NCI-H1105 treated with DMSO at 0.1 percent for 48 hours (cell line): ENCODE data around the gene RASGRP1.
A peak's percentile ranks its signal among the peaks of the same experiment; 100 is the strongest.
"Not testable (repeated sequence)": the region's sequence is repeated elsewhere in the genome, so short reads cannot be mapped to it uniquely, and the experiment has no call there.

Experiments used
- DNase-seq: peaks from one replicate; lab custom pipeline; 2025; lab: John Stamatoyannopoulos, UW

The RASGRP1 gene

GRCh38 chr15:38564557-38565286, at the start of gene RASGRP1:
Gene RASGRP1 (minus strand): TSS chr15:38564814. CDS start chr15:38564628, 186 bp downstream.
- peak; percentile 21 for DNase-seq

DNA sequence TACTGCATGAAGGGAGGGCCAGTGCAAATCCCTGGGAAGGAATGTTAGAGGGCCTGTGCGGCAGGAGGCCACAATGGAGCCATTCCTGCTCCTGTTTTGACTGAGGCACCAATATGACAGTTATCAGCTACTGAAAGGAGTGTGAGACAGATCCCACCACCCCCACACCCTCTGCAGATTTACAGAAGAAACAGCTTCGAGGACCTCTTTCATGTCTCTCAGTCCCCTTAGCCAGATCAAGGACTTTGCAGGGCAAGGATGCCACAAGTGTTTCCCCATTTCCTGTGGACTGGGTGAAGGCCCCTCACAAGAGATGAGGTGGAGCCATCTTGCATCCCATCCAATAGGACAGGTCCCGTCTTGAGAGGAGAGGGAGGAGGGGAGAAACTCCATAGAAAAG, 48.5 kb upstream of the RASGRP1 start:
- no peak for DNase-seq

GRCh38 chr15:38612159-38612863, 47.7 kb upstream of the RASGRP1 start:
- no peak for DNase-seq

DNA sequence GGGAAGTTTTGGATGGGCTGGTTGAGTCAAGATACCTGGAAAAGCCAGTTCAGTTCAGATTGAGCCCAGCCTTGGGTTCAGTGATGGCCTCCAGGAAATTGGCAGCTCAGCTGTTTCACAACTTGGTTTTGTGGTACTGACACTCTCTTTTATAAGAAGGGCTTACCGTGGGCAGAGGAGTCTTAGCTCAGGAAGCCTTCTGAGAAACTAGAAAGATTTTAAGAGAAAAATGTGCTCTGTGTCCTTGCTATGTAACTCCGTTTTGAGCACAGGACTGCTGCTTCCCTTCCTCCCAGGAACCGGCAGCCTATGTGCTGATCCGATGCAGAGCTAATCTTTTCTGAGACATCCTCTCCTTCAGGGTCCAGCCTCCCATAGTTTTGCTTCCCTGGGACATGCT, 46.6 kb upstream of the RASGRP1 start:
- DNase-seq = no peak

DNA sequence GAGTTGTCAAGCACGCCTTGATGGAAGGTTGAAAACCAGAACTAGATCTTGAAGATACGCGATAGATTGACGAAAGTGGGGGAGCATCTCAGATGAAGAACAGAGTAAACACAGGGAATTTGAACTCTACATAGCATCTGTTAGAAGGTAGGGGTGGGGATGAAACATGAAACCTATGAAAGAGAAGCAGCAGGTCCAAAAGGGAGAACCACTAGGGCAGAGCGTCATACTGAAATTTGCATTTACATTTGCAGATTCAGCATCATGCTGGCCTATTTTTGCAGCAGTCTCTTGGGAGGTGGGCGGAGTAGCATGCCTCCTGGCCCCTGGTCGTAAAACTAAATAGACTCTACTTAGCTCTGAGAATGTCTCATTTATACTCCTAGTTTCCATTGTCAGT, 46.1 kb upstream of the RASGRP1 start:
- no peak for DNase-seq

DNA sequence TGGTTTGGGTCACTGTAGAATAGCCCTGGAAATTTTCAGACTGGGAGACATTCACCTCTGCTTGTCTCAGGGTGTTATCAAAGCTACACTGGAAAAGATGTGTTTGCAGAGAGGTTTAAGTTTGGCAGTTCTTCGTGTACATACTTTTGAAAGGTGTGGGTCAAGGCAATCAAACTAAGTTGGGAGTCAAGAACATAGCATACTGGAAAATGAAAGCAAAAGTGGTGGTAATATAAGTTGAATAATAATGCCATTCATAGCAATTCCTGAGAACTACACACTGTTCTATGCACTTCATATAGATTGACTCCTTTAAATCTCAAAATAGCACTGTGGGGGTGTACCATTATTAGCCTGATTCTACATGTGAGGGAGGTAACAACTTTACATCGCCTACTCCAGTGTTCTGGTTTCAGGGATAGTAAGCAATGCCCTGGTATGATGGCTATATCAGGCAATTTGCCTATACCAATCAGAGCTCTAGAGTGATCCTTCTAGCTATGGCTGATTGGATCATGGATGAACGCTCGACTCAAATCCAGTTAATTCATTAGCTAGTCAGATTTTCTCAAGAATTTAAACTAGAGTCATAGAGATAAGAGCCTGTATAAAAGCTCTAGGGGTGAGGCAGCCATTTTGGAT, 44.6 kb upstream of the RASGRP1 start:
- no peak for DNase-seq

DNA sequence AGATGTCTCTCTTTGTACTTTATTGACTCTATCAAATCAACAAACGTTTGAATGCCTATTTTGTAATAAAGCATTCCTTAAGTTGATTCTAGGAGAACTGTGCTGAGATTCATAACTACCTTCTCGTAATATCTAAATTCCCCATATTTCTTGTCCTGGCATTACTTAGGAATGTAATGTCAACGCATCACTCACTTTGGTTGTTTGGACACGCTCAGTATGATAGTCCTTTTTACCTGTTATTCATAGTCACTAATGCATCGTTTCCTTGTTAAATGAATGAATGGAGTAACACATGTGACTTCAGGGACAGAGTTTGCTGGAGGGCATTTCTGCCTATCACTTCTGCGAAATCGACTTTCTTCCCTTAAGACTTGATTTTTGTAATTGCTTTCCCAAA, 44.1 kb upstream of the RASGRP1 start:
- DNase-seq = no peak

GRCh38 chr15:38605744-38606143, 41.1 kb upstream of the RASGRP1 start:
- no peak for DNase-seq

DNA sequence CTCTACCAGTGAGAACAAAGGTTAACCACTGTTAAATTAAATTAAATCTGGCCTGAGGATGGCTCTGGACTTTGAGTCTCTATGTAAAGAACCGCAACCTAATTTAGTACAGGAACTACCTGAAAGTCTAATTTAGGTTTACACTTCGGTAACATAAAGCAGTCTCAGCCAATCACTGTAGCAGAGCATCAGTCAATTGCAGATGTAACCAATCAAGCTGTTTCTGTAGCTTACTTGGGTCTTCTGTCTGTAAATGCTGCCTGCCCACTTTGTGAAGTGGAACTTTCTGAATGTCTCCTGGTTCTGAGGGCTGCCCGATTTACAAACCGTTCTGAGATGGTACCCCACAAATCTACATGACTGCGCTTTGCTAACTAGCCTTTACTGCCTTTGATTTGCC, 39.1 kb upstream of the RASGRP1 start:
- no peak for DNase-seq

DNA sequence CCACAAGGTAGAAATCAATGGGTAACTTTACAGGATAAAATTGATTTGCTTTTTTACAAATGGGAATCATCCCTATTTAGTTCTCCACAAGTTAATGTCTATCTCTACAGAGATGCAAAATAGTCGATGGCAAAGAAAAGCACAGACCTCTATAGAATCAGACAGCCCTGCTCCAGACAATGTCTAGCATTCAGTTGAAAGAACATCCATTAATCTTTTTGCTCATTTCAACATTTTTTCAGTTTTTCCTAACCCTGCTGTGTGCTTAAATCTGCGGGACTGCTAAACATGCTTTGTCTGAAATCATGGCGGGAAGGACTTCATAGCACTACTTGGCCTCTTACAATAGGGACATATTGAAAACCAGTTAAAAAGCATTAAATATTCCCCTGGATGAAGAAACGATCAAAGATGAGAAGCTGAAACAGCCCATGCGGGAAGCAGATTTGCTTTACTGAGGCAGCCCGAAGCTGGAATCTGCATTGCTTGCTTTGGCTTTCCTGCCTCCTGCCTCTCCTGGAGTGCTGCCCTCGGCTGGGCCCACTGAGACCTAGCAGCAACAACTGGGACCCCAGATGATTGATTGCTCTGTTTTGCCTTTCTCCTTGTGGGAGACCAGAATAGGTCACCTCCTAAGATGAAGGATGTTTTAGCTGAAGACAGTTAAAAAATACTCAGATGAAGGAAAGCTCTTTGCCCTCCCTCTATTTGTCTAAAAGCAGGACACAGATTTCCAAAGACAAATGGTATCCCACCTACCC, 38.5 kb upstream of the RASGRP1 start:
- no peak for DNase-seq

DNA sequence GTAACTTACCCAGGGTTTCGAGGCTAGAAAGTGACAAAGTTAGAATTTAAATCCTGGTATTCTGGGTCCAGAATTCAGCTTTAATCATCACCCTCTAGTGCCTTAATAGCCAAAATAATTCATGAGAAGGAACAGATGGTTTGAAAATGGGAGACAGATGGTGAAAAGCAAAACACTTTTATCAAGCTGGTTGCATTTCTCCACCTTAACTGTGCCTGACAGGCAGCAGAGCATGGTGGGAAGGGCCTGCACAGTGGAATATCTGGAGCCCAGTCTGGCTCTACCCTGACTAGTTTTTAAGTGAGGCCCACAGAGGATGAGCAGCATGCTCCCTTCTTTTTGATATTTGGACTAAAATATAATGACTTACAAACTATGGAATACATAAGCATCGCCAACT, 35.6 kb upstream of the RASGRP1 start:
- no peak for DNase-seq

DNA sequence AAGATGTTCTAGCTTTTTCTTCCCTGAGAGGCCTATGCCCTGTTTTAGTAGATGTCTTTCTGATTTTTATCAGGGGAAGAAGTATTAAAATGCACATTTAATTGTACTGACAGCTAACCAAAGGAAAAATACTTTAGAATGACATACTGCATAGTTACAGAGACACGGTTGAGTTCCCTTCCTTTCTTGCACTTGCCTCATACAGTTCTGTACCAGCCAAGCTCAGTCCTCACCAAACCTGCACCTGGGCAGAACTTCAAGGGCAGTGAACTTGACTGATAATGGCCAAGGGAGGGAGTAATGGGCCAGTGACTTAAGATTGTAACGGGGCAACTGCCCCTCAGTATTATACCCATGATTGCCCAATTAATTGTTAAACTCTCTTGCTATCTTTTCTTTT, 34.1 kb upstream of the RASGRP1 start:
- DNase-seq = no peak

- DNase-seq = no peak
Observed at GRCh38 chr15:38597219-38597800, 32.7 kb upstream of the RASGRP1 start.

DNA sequence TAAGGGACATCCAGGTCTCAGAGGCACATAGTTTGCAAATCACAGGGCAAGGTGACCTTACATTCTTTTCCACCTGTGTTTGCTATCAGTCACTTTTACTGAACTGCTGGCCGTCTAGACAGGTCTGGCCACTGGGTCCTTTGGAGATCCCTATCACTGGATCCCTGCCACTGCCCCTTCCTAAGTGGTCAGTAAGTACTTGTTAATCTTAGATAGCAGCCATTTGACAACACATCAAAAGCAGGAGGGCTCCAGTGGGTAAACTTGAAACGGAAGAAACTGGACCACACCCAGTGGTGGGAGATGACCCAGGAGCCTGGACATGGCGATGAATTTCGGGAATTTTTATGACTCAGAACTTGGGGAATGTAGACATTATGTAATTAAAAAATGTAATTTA, 28.9 kb upstream of the RASGRP1 start:
- no peak for DNase-seq

GRCh38 chr15:38589502-38589901, 24.9 kb upstream of the RASGRP1 start:
- no peak for DNase-seq

DNA sequence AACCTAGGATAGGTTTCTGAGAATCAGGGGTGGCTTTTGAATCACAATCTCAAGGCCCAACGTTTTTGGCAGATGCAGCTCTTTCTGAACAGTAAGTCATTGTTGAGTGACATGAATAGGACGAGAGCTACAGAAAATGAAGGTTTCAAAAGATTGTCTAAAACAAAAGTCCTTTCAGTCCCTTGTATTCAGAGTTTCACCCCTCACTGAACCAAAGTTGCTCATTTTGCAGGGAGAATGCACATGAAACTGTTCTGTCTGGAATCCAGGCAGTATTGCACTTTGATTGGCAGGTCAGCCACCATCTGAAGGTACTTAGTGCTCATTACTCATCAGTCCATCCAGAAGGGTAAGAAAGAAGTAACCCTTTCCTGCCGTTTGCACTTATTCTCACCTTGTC, 24.1 kb upstream of the RASGRP1 start:
- DNase-seq = no peak

DNA sequence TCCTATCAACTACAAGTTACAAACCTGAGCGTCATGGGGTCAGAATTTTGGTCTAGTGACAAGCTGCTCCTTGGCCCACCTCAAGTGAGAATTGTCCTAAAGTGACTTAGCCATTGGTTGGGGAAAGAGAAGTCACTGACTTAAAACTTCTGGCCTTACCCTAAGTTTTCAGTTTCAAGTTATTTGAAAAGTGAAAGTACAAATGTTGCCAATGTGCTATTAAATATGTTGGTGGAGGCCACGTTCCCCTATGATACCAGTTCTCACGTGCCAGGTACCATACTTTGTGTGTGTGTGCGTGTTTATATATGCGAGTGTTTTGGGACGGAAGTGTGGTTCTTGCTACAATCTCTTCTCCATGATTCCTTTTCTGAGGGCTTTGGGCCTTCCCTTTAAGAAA, 22.6 kb upstream of the RASGRP1 start:
- no peak for DNase-seq

- DNase-seq = not testable (repeated sequence)
Observed at GRCh38 chr15:38586005-38586404, 21.4 kb upstream of the RASGRP1 start.

DNA sequence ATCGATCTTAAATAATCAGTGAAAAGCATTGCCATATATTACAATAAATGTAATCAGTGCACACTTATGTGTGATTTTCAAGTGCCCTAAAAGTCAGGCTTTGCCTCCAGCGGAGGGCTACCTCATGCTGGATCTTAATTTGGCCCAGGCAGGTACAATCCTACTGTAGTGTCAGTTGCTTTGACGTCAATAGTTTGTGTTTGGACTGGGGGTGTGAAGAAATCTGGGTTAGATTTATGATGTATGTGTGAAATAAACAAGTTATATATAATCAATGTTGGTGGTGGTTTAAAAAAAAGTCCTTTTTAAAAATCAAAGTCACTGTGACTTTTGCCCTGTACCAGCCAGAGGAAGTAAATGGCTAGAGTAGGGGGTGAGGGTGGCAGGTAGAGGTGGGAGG, 14.0 kb upstream of the RASGRP1 start:
- no peak for DNase-seq

DNA sequence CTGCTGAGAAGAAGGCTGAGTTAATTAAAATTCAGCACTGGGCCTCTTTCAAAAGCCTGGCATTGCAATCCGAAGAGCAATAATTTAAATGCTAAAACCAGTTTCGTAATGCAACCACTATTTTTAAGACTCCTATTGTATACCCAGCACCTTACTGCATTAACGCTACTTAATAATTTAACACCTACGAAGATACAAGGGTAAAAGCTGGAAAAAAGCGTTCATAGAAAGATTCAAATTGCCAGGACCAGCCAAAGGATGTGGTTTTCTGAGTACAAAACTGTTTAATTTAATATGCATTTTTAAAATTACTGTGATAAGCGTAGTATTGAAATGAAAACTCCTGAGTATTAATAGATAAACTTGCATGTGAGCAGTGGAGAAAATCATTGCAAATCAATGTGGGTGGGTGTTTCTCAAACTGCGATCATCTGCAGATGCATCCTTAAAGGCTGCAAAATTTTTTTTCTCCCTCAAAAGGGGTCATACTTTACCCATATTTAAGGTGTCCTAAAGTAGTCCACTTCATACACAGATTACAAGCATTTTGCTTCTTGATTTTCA, 12.9 kb upstream of the RASGRP1 start:
- no peak for DNase-seq

- no peak for DNase-seq
Observed at GRCh38 chr15:38576837-38577236, 12.2 kb upstream of the RASGRP1 start.

- DNase-seq = no peak
Observed at GRCh38 chr15:38576261-38576660, 11.6 kb upstream of the RASGRP1 start.
